H1 (cell line): ENCODE data around the gene RAB4B. TPM values are rescaled to one million over a fixed set of nuclear protein-coding genes. Genes with fewer than 3 reads are reported as not detected.

Experiments used
- CTCF ChIA-PET: fragments of 300-600 bp; sonication (Branson Sonifier 250); formaldehyde crosslinking; loops from one replicate; lab custom pipeline; 2021; ENCODE audit not compliant: partially characterized antibody; lab: Charles Lee
- POLR2A ChIA-PET: fragments of 300-600 bp; sonication (Branson Sonifier 250); formaldehyde crosslinking; loops from one replicate; lab custom pipeline; 2021; ENCODE audit warnings: inconsistent platforms; ENCODE audit not compliant: partially characterized antibody; lab: Charles Lee
- DNase-seq, 2 experiments: peaks; one replicate each; pipeline versions ENCODE4 v3.0.0 to v3.0.0-alpha.2; 2010 to 2022; ENCODE audit warnings: low spot score in 2 of 2, low read depth in 1 of 2, mixed read lengths in 1 of 2
- FAIRE-seq: peaks from 2 replicates; lab custom pipeline; 2011; peaks lifted over from hg19 to GRCh38; lab: Jason Lieb, UNC
- H2AFZ ChIP-seq: 2 replicates; pipeline ENCODE4 v1.8.1; 2012; ENCODE audit warnings: low read length, inconsistent platforms
- H2AK5ac ChIP-seq: 2 replicates; pipeline ENCODE4 v1.6.1; 2013; ENCODE audit warnings: low read depth, low read length
- H2BK120ac ChIP-seq: replicated peaks from 2 replicates; pipeline ENCODE3; 2013; ENCODE audit warnings: low read depth, low read length, inconsistent platforms
- H2BK12ac ChIP-seq: 2 replicates; pipeline ENCODE4 v1.6.1; 2013; ENCODE audit warnings: low read depth, low read length
- H2BK15ac ChIP-seq: 2 replicates; pipeline ENCODE4 v1.6.1; 2013; ENCODE audit warnings: low read length
- H2BK20ac ChIP-seq: 2 replicates; pipeline ENCODE4 v1.6.1; 2013; ENCODE audit warnings: low read length
- H2BK5ac ChIP-seq: 2 replicates; pipeline ENCODE4 v1.6.1; 2013; ENCODE audit warnings: low read depth, low read length
- H3K14ac ChIP-seq: 2 replicates; pipeline ENCODE4 v1.6.1; 2013; ENCODE audit warnings: inconsistent platforms; ENCODE audit not compliant: insufficient read length
- H3K18ac ChIP-seq: 2 replicates; pipeline ENCODE4 v1.6.1; 2013; ENCODE audit warnings: low read length; ENCODE audit errors: extremely low read depth
- H3K23ac ChIP-seq: 2 replicates; pipeline ENCODE4 v1.6.1; 2013; ENCODE audit warnings: inconsistent platforms; ENCODE audit not compliant: insufficient read length
- H3K23me2 ChIP-seq: 2 replicates; pipeline ENCODE4 v1.6.1; 2013; ENCODE audit warnings: low read depth, low read length
- H3K27ac ChIP-seq: 2 replicates; pipeline ENCODE4 v1.6.1; 2011; ENCODE audit warnings: low read depth, low read length, inconsistent platforms
- H3K27me3 ChIP-seq, 4 experiments: replicated peaks in 1 of 4; 1 replicate in 1 of 4; 2 replicates in 3 of 4; pipeline versions ENCODE4 v1.6.1 to v1.8.1; 2011 to 2013; ENCODE audit warnings: low read length in 3 of 4, mild to moderate bottlenecking in 3 of 4, inconsistent platforms in 2 of 4, mixed read lengths in 2 of 4, moderate library complexity in 1 of 4; ENCODE audit not compliant: control insufficient read depth in 3 of 4, insufficient read depth in 3 of 4; ENCODE audit errors: extremely low read depth in 1 of 4
- H3K36me3 ChIP-seq, 4 experiments: 2 replicates each; pipeline versions ENCODE4 v1.6.1 to v1.8.1; 2011 to 2013; ENCODE audit warnings: mild to moderate bottlenecking in 4 of 4, low read length in 3 of 4, moderate library complexity in 2 of 4, control low read depth in 1 of 4, inconsistent platforms in 1 of 4; ENCODE audit not compliant: insufficient read depth in 4 of 4, control insufficient read depth in 2 of 4
- H3K4ac ChIP-seq: replicated peaks from 2 replicates; pipeline ENCODE3; 2013; ENCODE audit warnings: low read length, low read depth, mixed read lengths, inconsistent platforms; ENCODE audit not compliant: insufficient read length
- H3K4me1 ChIP-seq, 4 experiments: replicated peaks in 1 of 4; 1 replicate in 1 of 4; 2 replicates in 3 of 4; pipeline versions ENCODE4 v1.6.1 to v1.8.1; 2011 to 2013; ENCODE audit warnings: low read length in 3 of 4, inconsistent platforms in 2 of 4, mixed read lengths in 1 of 4; ENCODE audit not compliant: insufficient read depth in 4 of 4, control insufficient read depth in 3 of 4
- H3K4me2 ChIP-seq, 2 experiments: 2 replicates each; pipeline versions ENCODE4 v1.6.1 to v1.8.1; 2011 to 2013; ENCODE audit warnings: low read depth in 2 of 2, low read length in 2 of 2, control low read depth in 1 of 2, inconsistent platforms in 1 of 2, mild to moderate bottlenecking in 1 of 2; ENCODE audit not compliant: insufficient read depth in 1 of 2
- H3K4me3 ChIP-seq, 4 experiments: fragments of 200-600, 300-600 bp in 1 of 4; sonication (generic), shearing (Covaris generic), sonication (Bioruptor Twin) in 1 of 4; 2 replicates each; pipeline versions ENCODE4 v1.5.1 to v1.8.1; 2011 to 2016; ENCODE audit warnings: low read length in 4 of 4, low read depth in 3 of 4, control low read depth in 2 of 4, inconsistent platforms in 2 of 4, mild to moderate bottlenecking in 2 of 4, mixed read lengths in 1 of 4, moderate library complexity in 1 of 4; ENCODE audit not compliant: insufficient read depth in 2 of 4; ENCODE audit errors: extremely low read depth in 1 of 4
- H3K56ac ChIP-seq: replicated peaks from 2 replicates; pipeline ENCODE3; 2013; ENCODE audit warnings: low read depth, mild to moderate bottlenecking, mixed read lengths, low read length, inconsistent platforms; ENCODE audit not compliant: insufficient read length
- H3K79me1 ChIP-seq: 2 replicates; pipeline ENCODE4 v1.6.1; 2013; ENCODE audit warnings: low read depth, low read length, control low read depth
- H3K79me2 ChIP-seq, 2 experiments: 2 replicates each; pipeline versions ENCODE4 v1.6.1 to v1.8.1; 2012 to 2013; ENCODE audit warnings: low read length in 2 of 2, mild to moderate bottlenecking in 2 of 2, inconsistent platforms in 1 of 2; ENCODE audit not compliant: insufficient read depth in 2 of 2, control insufficient read depth in 1 of 2
- H3K9ac ChIP-seq, 4 experiments: replicated peaks in 1 of 4; 1 replicate in 1 of 4; 2 replicates in 3 of 4; pipeline versions ENCODE4 v1.6.1 to v1.8.1; 2011 to 2013; ENCODE audit warnings: low read depth in 3 of 4, low read length in 3 of 4, control low read depth in 2 of 4, mild to moderate bottlenecking in 2 of 4, moderate library complexity in 2 of 4, inconsistent platforms in 1 of 4; ENCODE audit errors: extremely low read depth in 1 of 4
- H3K9me3 ChIP-seq, 2 experiments: 2 replicates each; pipeline versions ENCODE4 v1.6.1 to v1.8.1; 2012 to 2013; ENCODE audit warnings: mild to moderate bottlenecking in 2 of 2, moderate library complexity in 2 of 2, control low read depth in 1 of 2, inconsistent platforms in 1 of 2, low read depth in 1 of 2, low read length in 1 of 2, mixed read lengths in 1 of 2; ENCODE audit not compliant: insufficient read depth in 2 of 2
- H4K20me1 ChIP-seq, 2 experiments: replicated peaks in 1 of 2; 2 replicates each; pipeline versions ENCODE3 to v1.8.1; 2011 to 2013; ENCODE audit warnings: inconsistent platforms in 2 of 2, low read length in 2 of 2, mild to moderate bottlenecking in 1 of 2; ENCODE audit not compliant: insufficient read depth in 2 of 2, control insufficient read depth in 1 of 2
- H4K5ac ChIP-seq: 2 replicates; pipeline ENCODE4 v1.6.1; 2013; ENCODE audit warnings: low read length, low read depth, mixed read lengths, inconsistent platforms; ENCODE audit not compliant: insufficient read length
- H4K8ac ChIP-seq: 2 replicates; pipeline ENCODE4 v1.8.0; 2013; ENCODE audit warnings: mild to moderate bottlenecking, moderate library complexity, low read length, inconsistent platforms; ENCODE audit not compliant: insufficient read depth; ENCODE audit errors: extremely low read depth
- H4K91ac ChIP-seq: replicated peaks from 2 replicates; pipeline ENCODE3; 2013; ENCODE audit warnings: low read length, mixed read lengths, inconsistent platforms; ENCODE audit not compliant: insufficient read length
- BACH1 ChIP-seq: IDR thresholded peaks from 2 replicates; pipeline ENCODE4 v1.6.1; 2012; ENCODE audit warnings: low read length, improper control_type of control experiment
- BCL11A ChIP-seq, 2 experiments: IDR thresholded peaks; one replicate each; pipeline ENCODE4 v1.6.1; 2011; ENCODE audit warnings: low read depth in 2 of 2, low read length in 2 of 2, mild to moderate bottlenecking in 2 of 2
- BRCA1 ChIP-seq: IDR thresholded peaks from 2 replicates; pipeline ENCODE4 v1.6.1; 2012; ENCODE audit warnings: low read depth, low read length, improper control_type of control experiment
- CEBPB ChIP-seq: IDR thresholded peaks from 2 replicates; pipeline ENCODE4 v1.6.1; 2012; ENCODE audit warnings: low read depth, low read length
- EGR1 ChIP-seq: IDR thresholded peaks from 2 replicates; pipeline ENCODE4 v1.6.1; 2011; ENCODE audit warnings: low read depth, low read length, borderline replicate concordance
- KDM5A ChIP-seq: fragments of 200-600 bp; IDR thresholded peaks from 2 replicates; pipeline ENCODE4 v1.7.1; 2012; ENCODE audit warnings: mild to moderate bottlenecking, low read length, inconsistent platforms, mixed read lengths
- NRF1 ChIP-seq: IDR thresholded peaks from 2 replicates; pipeline ENCODE4 v1.6.1; 2011; ENCODE audit warnings: mild to moderate bottlenecking, low read depth, low read length, improper control_type of control experiment
- RBBP5 ChIP-seq: IDR thresholded peaks from 2 replicates; pipeline ENCODE4 v1.7.1; 2012; ENCODE audit warnings: low read depth, mild to moderate bottlenecking, inconsistent platforms, low read length, moderate library complexity, borderline replicate concordance
- SIN3A ChIP-seq, 2 experiments: IDR thresholded peaks in 1 of 2; conservative IDR thresholded peaks in 1 of 2; 2 replicates each; pipeline ENCODE4 v1.6.1; 2011 to 2012; ENCODE audit warnings: low read length in 2 of 2, improper control_type of control experiment in 1 of 2, low read depth in 1 of 2, mild to moderate bottlenecking in 1 of 2
- SIRT6 ChIP-seq: IDR thresholded peaks from one replicate; pipeline ENCODE4 v1.7.1; 2012; ENCODE audit warnings: low read length, inconsistent platforms
- TEAD4 ChIP-seq: IDR thresholded peaks from 2 replicates; pipeline ENCODE4 v1.6.1; 2012; ENCODE audit warnings: low read depth, low read length, inconsistent platforms, mixed read lengths
- YY1 ChIP-seq: IDR thresholded peaks from 2 replicates; pipeline ENCODE4 v1.6.1; 2011; ENCODE audit warnings: low read depth, mild to moderate bottlenecking, low read length
- WGBS, 2 experiments: shearing (Covaris generic) in 1 of 2; methylation state at CpG; one replicate each; pipeline versions ENCODE4 v1.1.6 to v1.1.7; 2013 to 2015; ENCODE audit warnings: low lambda C conversion rate in 2 of 2, mixed read lengths in 2 of 2, inconsistent platforms in 1 of 2, low coverage in 1 of 2, missing lambda C conversion rate in 1 of 2; ENCODE audit not compliant: insufficient replicate concordance in 2 of 2, insufficient coverage in 1 of 2, insufficient read length in 1 of 2; ENCODE audit errors: extremely low coverage in 1 of 2, missing lambda C conversion rate in 1 of 2; 5-methylcytosine and 5-hydroxymethylcytosine counted together
- polyA plus RNA-seq, 7 experiments: library from polyadenylated mRNA; depleted of rRNA in 3 of 7; stranded (reverse) in 5 of 7; unstranded in 2 of 7; fragments of >200 nt in 5 of 7; fragments of 200-250 nt in 2 of 7; gene quantifications; 1 replicate in 5 of 7; 2 replicates in 1 of 7; 4 replicates in 1 of 7; pipeline versions ENCODE4 v1.2.1 to v1.2.3, GENCODE V29; 2011 to 2013; ENCODE audit warnings: missing spikeins in 2 of 7, mixed read lengths in 2 of 7
- total RNA-seq: library from RNA; stranded (reverse); fragmentation: NEBNext Ultra II Directional; extraction: Animal tissue kit (Norgen Biotek cat#: 25700); gene quantifications from 2 replicates; pipeline ENCODE4 v1.2.1, GENCODE V29; 2021
- TF ChIP-seq, protein P1 (sequence below): IDR thresholded peaks from 2 replicates; pipeline ENCODE4 v1.6.1; 2011; ENCODE audit warnings: low read length, improper control_type of control experiment

RAB4B gene
- total and polyA plus RNA-seq, 2 of the 8 experiments (the other 6 are each of a cell fraction or from before 2014, with no cell fraction given) = 15.9 to 28.6 TPM

DNA sequence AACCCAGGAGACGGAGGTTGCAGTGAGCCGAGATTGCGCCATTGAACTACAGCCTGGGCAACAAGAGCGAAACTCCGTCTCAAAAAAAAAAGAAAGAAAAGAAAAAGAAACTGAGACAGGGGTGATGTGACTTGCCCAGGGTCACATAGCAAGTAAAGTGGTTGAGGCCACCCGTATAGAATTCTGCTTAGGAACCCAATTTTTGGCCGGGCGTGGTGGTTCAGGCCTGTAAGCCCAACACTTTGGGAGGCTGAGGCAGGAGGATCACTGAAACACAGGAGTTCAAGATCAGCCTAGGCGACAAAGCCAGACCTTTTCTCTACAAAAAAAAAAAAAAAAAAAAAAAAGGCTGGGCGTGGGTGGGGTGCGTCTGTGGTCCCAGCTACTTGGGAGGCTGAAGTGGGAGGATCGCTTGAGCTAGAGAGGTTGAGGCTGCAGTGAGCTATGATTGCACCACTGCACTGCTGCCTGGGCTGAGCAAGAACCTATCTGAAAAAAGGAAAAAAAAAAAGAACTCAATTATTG is 25.7 kb upstream of the RAB4B start:
- Histone ChIP-seq H3K36me3 (peaks cover 10 to 41% (median 23%) of the 10 kb centered on the region in 4 experiments; a peak in 7 of 8 replicates), H2BK120ac (no peak overlapping the region), H2AK5ac (peak overlapping the region; percentile 77; the same call in 1 of the 2 replicates), H3K27me3 (no peaks in the 10 kb centered on the region), H2BK12ac (no peak overlapping the region), H3K9me3 (no peaks in the 10 kb centered on the region), H3K4me3 (peak overlapping the region; percentile 77 to 99 (median 87); a peak in 6 of 8 replicates), H3K4me2 (peak overlapping the region; percentile 80 to 99), H3K4ac (no peak overlapping the region), H2BK20ac (no peak overlapping the region), H3K79me1 (peaks cover 7% of the 10 kb centered on the region), H2AFZ (no peak overlapping the region), H3K23ac (no peak overlapping the region), H3K56ac (no peak overlapping the region), H2BK5ac (no peak overlapping the region), H3K4me1 (peaks cover 0 to 7% (median 2%) of the 10 kb centered on the region in 4 experiments; a peak in 4 of 7 replicates), H4K20me1 (peaks cover 19 to 26% of the 10 kb centered on the region in 2 experiments), H3K27ac (no peak overlapping the region), H3K18ac (no peak overlapping the region), H3K14ac (no peak overlapping the region), H4K5ac (no peak overlapping the region), H3K79me2 (peaks cover 43 to 82% of the 10 kb centered on the region in 2 experiments), H3K23me2 (peaks cover 9% of the 10 kb centered on the region), H3K9ac (peak overlapping the region in 3 of 4 experiments; percentile 67 to 99 (median 81); a peak in 5 of 7 replicates), H4K8ac (no peak overlapping the region), H4K91ac (no peak overlapping the region), H2BK15ac (no peak overlapping the region)
- POLR2A ChIA-PET = interaction anchor here (0.6 to 15.7 kb wide), 15 partner anchors 9 to 314 kb away, joined by 3 to 399 read pairs (median 4); partner anchors contain the start of genes COQ8B, EGLN2, ITPKC and MIA
- CTCF ChIA-PET = interaction anchor here (0.6 to 1.3 kb wide), 7 partner anchors 10 to 556 kb away, joined by 3 to 7 read pairs (median 4); partner anchors contain the start of genes COQ8B and ITPKC
- no peak for FAIRE-seq
- no peak for DNase-seq
- WGBS, 2 experiments = 83% methylated on average over 6 of the region's 12 CpGs; no CpG with 5 or more reads in 1 of the 2 experiments
- TF ChIP-seq SIRT6 (no peak), BACH1 (no peak), CEBPB (no peak), BRCA1 (no peak), TEAD4 (no peak), BCL11A (IDR thresholded peaks at IDR 0.05; ENCODE audit: low read depth in 2 of 2, low read length in 2 of 2) (no peak), RBBP5 (no peak), SIN3A (conservative IDR thresholded peaks at IDR 0.05 in 1 of 2, IDR thresholded peaks at IDR 0.05 in 1 of 2; ENCODE audit: low read depth in 1 of 2, low read length in 2 of 2) (no peak), KDM5A (no peak), EGR1 (no peak), NRF1 (no peak), YY1 (no peak)
- TF ChIP-seq, protein P1, sequence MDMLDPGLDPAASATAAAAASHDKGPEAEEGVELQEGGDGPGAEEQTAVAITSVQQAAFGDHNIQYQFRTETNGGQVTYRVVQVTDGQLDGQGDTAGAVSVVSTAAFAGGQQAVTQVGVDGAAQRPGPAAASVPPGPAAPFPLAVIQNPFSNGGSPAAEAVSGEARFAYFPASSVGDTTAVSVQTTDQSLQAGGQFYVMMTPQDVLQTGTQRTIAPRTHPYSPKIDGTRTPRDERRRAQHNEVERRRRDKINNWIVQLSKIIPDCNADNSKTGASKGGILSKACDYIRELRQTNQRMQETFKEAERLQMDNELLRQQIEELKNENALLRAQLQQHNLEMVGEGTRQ = no peak
